HepG2 (cell line): ENCODE results near the gene TPX2. TPM values are rescaled to one million over a fixed set of nuclear protein-coding genes. Genes with fewer than 3 reads are reported as not detected.

Experiments used
- AKAP8 ChIP-seq: sonication (generic); formaldehyde crosslinking; IDR thresholded peaks from 2 replicates; pipeline ENCODE4 v1.5.1; 2020; ENCODE audit warnings: mild to moderate bottlenecking, missing genetic modification reagents
- KDM4B ChIP-seq: sonication (generic); formaldehyde crosslinking; IDR thresholded peaks from 2 replicates; pipeline ENCODE4 v1.4.0; 2020; ENCODE audit warnings: missing genetic modification reagents
- KDM6A ChIP-seq: IDR thresholded peaks from 2 replicates; pipeline ENCODE4 v1.6.1; 2016; ENCODE audit warnings: low read depth
- NPAS2 ChIP-seq: sonication (generic); formaldehyde crosslinking; IDR thresholded peaks from 2 replicates; pipeline ENCODE4 v1.8.0; 2022; ENCODE audit warnings: mild to moderate bottlenecking, missing genetic modification reagents, borderline replicate concordance
- NR3C1 ChIP-seq: sonication (generic); formaldehyde crosslinking; IDR thresholded peaks from 2 replicates; pipeline ENCODE4 v1.4.0; 2020; ENCODE audit warnings: missing genetic modification reagents
- PHF21A ChIP-seq: sonication (generic); formaldehyde crosslinking; IDR thresholded peaks from 2 replicates; pipeline ENCODE4 v1.5.0; 2020; ENCODE audit warnings: mild to moderate bottlenecking, missing genetic modification reagents
- POLR2G ChIP-seq: fragments of 200-400 bp; formaldehyde crosslinking; IDR thresholded peaks from 2 replicates; pipeline ENCODE4 v1.6.1; 2018; ENCODE audit warnings: mild to moderate bottlenecking, low read depth, low read length, moderate library complexity
- SALL1 ChIP-seq: sonication (generic); formaldehyde crosslinking; IDR thresholded peaks from 2 replicates; pipeline ENCODE4 v1.8.0; 2022; ENCODE audit warnings: mild to moderate bottlenecking, missing genetic modification reagents
- SMARCE1 ChIP-seq: fragments of 450-650 bp; IDR thresholded peaks from 2 replicates; pipeline ENCODE4 v1.6.1; 2017; ENCODE audit warnings: borderline replicate concordance
- TAF1 ChIP-seq: sonication (generic); formaldehyde crosslinking; IDR thresholded peaks from 2 replicates; pipeline ENCODE4 v1.4.0; 2020; ENCODE audit warnings: missing genetic modification reagents
- TBP ChIP-seq: sonication (generic); formaldehyde crosslinking; IDR thresholded peaks from 2 replicates; pipeline ENCODE4 v1.5.0; 2020; ENCODE audit warnings: missing genetic modification reagents
- ZBTB20 ChIP-seq: sonication (generic); formaldehyde crosslinking; IDR thresholded peaks from 2 replicates; pipeline ENCODE4 v1.8.1; 2023; ENCODE audit warnings: missing genetic modification reagents, low read depth, mild to moderate bottlenecking, borderline replicate concordance
- ZEB1 ChIP-seq: IDR thresholded peaks from 2 replicates; pipeline ENCODE4 v1.6.1; 2012; ENCODE audit warnings: mild to moderate bottlenecking, low read depth, inconsistent platforms; ENCODE audit not compliant: insufficient replicate concordance
- ZGPAT ChIP-seq: IDR thresholded peaks from 2 replicates; pipeline ENCODE4 v1.6.1; 2016; ENCODE audit warnings: mild to moderate bottlenecking
- ZNF510 ChIP-seq: sonication (generic); formaldehyde crosslinking; IDR thresholded peaks from 2 replicates; pipeline ENCODE4 v1.4.0; 2020; ENCODE audit warnings: low read depth, mild to moderate bottlenecking, missing genetic modification reagents
- ZNF547 ChIP-seq: sonication (generic); formaldehyde crosslinking; IDR thresholded peaks from 2 replicates; pipeline ENCODE4 v1.5.1; 2020; ENCODE audit warnings: mild to moderate bottlenecking, missing genetic modification reagents
- ZNF558 ChIP-seq: sonication (generic); formaldehyde crosslinking; IDR thresholded peaks from 2 replicates; pipeline ENCODE4 v1.9.0; 2022; ENCODE audit warnings: mild to moderate bottlenecking, missing genetic modification reagents, borderline replicate concordance
- ZNF766 ChIP-seq: sonication (generic); formaldehyde crosslinking; IDR thresholded peaks from 2 replicates; pipeline ENCODE4 v1.5.0; 2020; ENCODE audit warnings: missing genetic modification reagents, borderline replicate concordance
- ZNF770 ChIP-seq: sonication (generic); formaldehyde crosslinking; IDR thresholded peaks from 2 replicates; pipeline ENCODE4 v1.5.0; 2020; ENCODE audit warnings: mild to moderate bottlenecking, missing genetic modification reagents
- ZNF773 ChIP-seq: sonication (generic); formaldehyde crosslinking; IDR thresholded peaks from 2 replicates; pipeline ENCODE4 v1.4.0; 2020; ENCODE audit warnings: missing genetic modification reagents, borderline replicate concordance
- polyA plus RNA-seq, 8 experiments: library from polyadenylated mRNA; depleted of rRNA in 3 of 8; stranded (reverse) in 7 of 8; unstranded in 1 of 8; fragments of >200 nt; fragmentation: Illumina TruSeq in 4 of 8; extraction: Trizol in 4 of 8; gene quantifications; 2 replicates each; pipeline versions ENCODE4 v1.2.1 to v1.2.3, GENCODE V29; 2011 to 2016; ENCODE audit warnings: low read depth in 4 of 8, missing spikeins in 1 of 8, mixed read lengths in 1 of 8; ENCODE audit not compliant: insufficient read depth in 1 of 8
- total RNA-seq, 5 experiments: library from RNA; depleted of rRNA; stranded (reverse); fragments of >200 nt; fragmentation: Illumina TruSeq; extraction: Trizol; gene quantifications; 2 replicates each; pipeline ENCODE4 v1.2.3, GENCODE V29; 2016; ENCODE audit warnings: low read depth in 1 of 5
- TF ChIP-seq, protein P1 (sequence below): sonication (generic); formaldehyde crosslinking; IDR thresholded peaks from 2 replicates; pipeline ENCODE4 v1.8.0; 2022; ENCODE audit warnings: missing genetic modification reagents, mild to moderate bottlenecking, borderline replicate concordance
- TF ChIP-seq, protein P2 (sequence below): sonication (generic); formaldehyde crosslinking; IDR thresholded peaks from 2 replicates; pipeline ENCODE4 v1.4.0; 2020; ENCODE audit warnings: missing genetic modification reagents, mild to moderate bottlenecking, borderline replicate concordance
- TF ChIP-seq, protein P3 (sequence below): sonication (generic); formaldehyde crosslinking; IDR thresholded peaks from 2 replicates; pipeline ENCODE4 v1.5.0; 2020; ENCODE audit warnings: mild to moderate bottlenecking, missing genetic modification reagents

TPX2 gene
- total and polyA plus RNA-seq, 2 of the 13 experiments (the other 11 are each of a cell fraction or from before 2014, with no cell fraction given): 34.3 to 124 TPM

DNA sequence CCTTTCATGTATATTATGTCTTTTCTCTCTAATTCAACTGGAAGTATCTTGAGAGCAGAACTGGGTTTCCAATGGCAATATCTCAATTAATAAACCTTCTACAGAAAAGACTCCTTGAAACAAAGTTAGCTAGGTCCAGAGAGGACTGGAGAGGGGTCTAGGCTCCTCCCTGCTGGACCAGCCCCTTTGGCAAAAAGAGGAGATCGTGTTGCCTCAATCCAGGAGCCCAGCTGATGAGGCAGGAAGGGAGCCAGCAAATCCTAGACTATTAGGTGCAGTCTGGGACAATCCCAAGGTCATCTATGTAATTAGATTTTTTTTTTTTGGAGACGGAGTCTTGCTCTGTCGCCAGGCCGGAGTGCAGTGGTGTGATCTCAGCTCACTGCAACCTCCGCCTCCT, 38.3 kb upstream of the TPX2 start (continued):
- TF ChIP-seq, protein P1, sequence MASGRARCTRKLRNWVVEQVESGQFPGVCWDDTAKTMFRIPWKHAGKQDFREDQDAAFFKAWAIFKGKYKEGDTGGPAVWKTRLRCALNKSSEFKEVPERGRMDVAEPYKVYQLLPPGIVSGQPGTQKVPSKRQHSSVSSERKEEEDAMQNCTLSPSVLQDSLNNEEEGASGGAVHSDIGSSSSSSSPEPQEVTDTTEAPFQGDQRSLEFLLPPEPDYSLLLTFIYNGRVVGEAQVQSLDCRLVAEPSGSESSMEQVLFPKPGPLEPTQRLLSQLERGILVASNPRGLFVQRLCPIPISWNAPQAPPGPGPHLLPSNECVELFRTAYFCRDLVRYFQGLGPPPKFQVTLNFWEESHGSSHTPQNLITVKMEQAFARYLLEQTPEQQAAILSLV (CRISPR knock-in tag): no peak
- TF ChIP-seq ZNF773 (CRISPR knock-in tag) (no peak), ZNF770 (CRISPR knock-in tag) (0 out of 2 replicates have a peak, but pooled peaks have one; percentile 20), ZNF766 (CRISPR knock-in tag) (no peak), KDM6A (no peak), NPAS2 (CRISPR knock-in tag) (no peak), TAF1 (CRISPR knock-in tag) (no peak), PHF21A (CRISPR knock-in tag) (no peak), TBP (CRISPR knock-in tag) (no peak), POLR2G (peak; percentile 37; the same call in 1 of the 2 replicates), ZGPAT (CRISPR knock-in tag) (no peak), SALL1 (CRISPR knock-in tag) (peak; percentile 29; the same call in 1 of the 2 replicates), AKAP8 (0 out of 2 replicates have a peak, but pooled peaks have one; percentile 38), ZNF547 (CRISPR knock-in tag) (0 out of 2 replicates have a peak, but pooled peaks have one; percentile 15), ZNF558 (CRISPR knock-in tag) (no peak), NR3C1 (no peak), ZEB1 (no peak), ZNF510 (peak; percentile 15; the same call in 1 of the 2 replicates), ZBTB20 (CRISPR knock-in tag) (0 out of 2 replicates have a peak, but pooled peaks have one; percentile 24), SMARCE1 (no peak), KDM4B (CRISPR knock-in tag) (no peak)
- TF ChIP-seq, protein P2, sequence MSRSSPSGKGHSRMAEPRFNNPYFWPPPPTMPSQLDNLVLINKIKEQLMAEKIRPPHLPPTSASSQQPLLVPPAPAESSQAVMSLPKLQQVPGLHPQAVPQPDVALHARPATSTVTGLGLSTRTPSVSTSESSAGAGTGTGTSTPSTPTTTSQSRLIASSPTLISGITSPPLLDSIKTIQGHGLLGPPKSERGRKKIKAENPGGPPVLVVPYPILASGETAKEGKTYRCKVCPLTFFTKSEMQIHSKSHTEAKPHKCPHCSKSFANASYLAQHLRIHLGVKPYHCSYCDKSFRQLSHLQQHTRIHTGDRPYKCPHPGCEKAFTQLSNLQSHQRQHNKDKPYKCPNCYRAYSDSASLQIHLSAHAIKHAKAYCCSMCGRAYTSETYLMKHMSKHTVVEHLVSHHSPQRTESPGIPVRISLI (CRISPR knock-in tag): 0 out of 2 replicates have a peak, but pooled peaks have one; percentile 14
- TF ChIP-seq, protein P3, sequence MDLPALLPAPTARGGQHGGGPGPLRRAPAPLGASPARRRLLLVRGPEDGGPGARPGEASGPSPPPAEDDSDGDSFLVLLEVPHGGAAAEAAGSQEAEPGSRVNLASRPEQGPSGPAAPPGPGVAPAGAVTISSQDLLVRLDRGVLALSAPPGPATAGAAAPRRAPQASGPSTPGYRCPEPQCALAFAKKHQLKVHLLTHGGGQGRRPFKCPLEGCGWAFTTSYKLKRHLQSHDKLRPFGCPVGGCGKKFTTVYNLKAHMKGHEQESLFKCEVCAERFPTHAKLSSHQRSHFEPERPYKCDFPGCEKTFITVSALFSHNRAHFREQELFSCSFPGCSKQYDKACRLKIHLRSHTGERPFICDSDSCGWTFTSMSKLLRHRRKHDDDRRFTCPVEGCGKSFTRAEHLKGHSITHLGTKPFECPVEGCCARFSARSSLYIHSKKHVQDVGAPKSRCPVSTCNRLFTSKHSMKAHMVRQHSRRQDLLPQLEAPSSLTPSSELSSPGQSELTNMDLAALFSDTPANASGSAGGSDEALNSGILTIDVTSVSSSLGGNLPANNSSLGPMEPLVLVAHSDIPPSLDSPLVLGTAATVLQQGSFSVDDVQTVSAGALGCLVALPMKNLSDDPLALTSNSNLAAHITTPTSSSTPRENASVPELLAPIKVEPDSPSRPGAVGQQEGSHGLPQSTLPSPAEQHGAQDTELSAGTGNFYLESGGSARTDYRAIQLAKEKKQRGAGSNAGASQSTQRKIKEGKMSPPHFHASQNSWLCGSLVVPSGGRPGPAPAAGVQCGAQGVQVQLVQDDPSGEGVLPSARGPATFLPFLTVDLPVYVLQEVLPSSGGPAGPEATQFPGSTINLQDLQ: no peak
